Vagina (tissue), 2 donors: ENCODE data around the gene WDR48.

Experiments
- POLR2A ChIP-seq, 2 donors: fragments of 450-650 bp; IDR thresholded peaks; one replicate each; pipeline ENCODE4 v1.6.1; 2017; ENCODE audit warnings: antibody characterized with exemption in 2 of 2, mild to moderate bottlenecking in 2 of 2, moderate library complexity in 2 of 2
- TF ChIP-seq, protein P1 (sequence below), 3 experiments: fragments of 450-650 bp in 2 of 3; fragments of 200-600 bp in 1 of 3; sonication (generic) in 1 of 3; IDR thresholded peaks; one replicate each; pipeline ENCODE4 v1.5.1; 2017 to 2019; ENCODE audit warnings: antibody characterized with exemption in 3 of 3, mild to moderate bottlenecking in 2 of 3, moderate library complexity in 2 of 3

GRCh38 chr3:39126532-39127071, 74.8 kb downstream of the WDR48 start:
- TF ChIP-seq, protein P1, sequence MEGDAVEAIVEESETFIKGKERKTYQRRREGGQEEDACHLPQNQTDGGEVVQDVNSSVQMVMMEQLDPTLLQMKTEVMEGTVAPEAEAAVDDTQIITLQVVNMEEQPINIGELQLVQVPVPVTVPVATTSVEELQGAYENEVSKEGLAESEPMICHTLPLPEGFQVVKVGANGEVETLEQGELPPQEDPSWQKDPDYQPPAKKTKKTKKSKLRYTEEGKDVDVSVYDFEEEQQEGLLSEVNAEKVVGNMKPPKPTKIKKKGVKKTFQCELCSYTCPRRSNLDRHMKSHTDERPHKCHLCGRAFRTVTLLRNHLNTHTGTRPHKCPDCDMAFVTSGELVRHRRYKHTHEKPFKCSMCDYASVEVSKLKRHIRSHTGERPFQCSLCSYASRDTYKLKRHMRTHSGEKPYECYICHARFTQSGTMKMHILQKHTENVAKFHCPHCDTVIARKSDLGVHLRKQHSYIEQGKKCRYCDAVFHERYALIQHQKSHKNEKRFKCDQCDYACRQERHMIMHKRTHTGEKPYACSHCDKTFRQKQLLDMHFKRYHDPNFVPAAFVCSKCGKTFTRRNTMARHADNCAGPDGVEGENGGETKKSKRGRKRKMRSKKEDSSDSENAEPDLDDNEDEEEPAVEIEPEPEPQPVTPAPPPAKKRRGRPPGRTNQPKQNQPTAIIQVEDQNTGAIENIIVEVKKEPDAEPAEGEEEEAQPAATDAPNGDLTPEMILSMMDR (IDR thresholded peaks at IDR 0.05): peak; percentile 12 to 60 (median 53)
- TF ChIP-seq POLR2A (IDR thresholded peaks at IDR 0.05): no peak
